Fibroblast of mammary gland (primary cell): ENCODE measurements around the gene C20orf173.

Experiments
- DNase-seq: peaks from one replicate; pipeline ENCODE4 v3.0.0-alpha.2; 2010; ENCODE audit warnings: low read depth
- H3K4me3 ChIP-seq: 2 replicates; pipeline ENCODE4 v1.5.1; 2011; ENCODE audit warnings: low read depth, mild to moderate bottlenecking, low read length, moderate library complexity; ENCODE audit not compliant: control insufficient read depth
- CTCF ChIP-seq: conservative IDR thresholded peaks from 2 replicates; pipeline ENCODE4 v1.5.1; 2011; ENCODE audit warnings: low read depth, low read length, inconsistent platforms; ENCODE audit not compliant: control insufficient read depth, insufficient read depth

C20orf173 gene

GRCh38 chr20:35529552-35529951 lies at the start of gene C20orf173:
Gene C20orf173, minus strand, starts transcription at chr20:35529652. Its CDS starts 279 bp downstream, at chr20:35529373.
- DNase-seq = no peak
- no peak within 1 kb of the TSS for H3K4me3 ChIP-seq
- no peak for TF ChIP-seq CTCF

- DNase-seq = no peak
- TF ChIP-seq CTCF = no peak
Observed at GRCh38 chr20:35579196-35579595, 49.7 kb upstream of the C20orf173 start.

GRCh38 chr20:35578469-35578868 lies 49.0 kb upstream of the C20orf173 start:
- TF ChIP-seq CTCF = no peak
- no peak overlapping the region for H3K4me3 ChIP-seq
- peak; percentile 12 for DNase-seq

More at GRCh38 chr20:35579196-35579595, 49.7 kb upstream of the C20orf173 start:
- no peak overlapping the region for H3K4me3 ChIP-seq

- DNase-seq = no peak
Observed at GRCh38 chr20:35576816-35577215, 47.4 kb upstream of the C20orf173 start.

GRCh38 chr20:35575958-35576357 lies 46.5 kb upstream of the C20orf173 start:
- no peak overlapping the region for H3K4me3 ChIP-seq
- TF ChIP-seq CTCF = no peak
- no peak for DNase-seq

More at GRCh38 chr20:35576816-35577215, 47.4 kb upstream of the C20orf173 start:
- TF ChIP-seq CTCF = no peak
- no peak overlapping the region for H3K4me3 ChIP-seq

GRCh38 chr20:35572838-35573237 lies 43.4 kb upstream of the C20orf173 start:
- H3K4me3 ChIP-seq = no peak overlapping the region
- no peak for DNase-seq
- TF ChIP-seq CTCF = no peak

GRCh38 chr20:35571555-35571954 lies 42.1 kb upstream of the C20orf173 start:
- no peak for DNase-seq
- no peak overlapping the region for H3K4me3 ChIP-seq
- TF ChIP-seq CTCF = no peak
